Ovary (tissue), 9 donors: ENCODE data around the gene ITGA3. TPM values are rescaled to one million over a fixed set of nuclear protein-coding genes. Genes with fewer than 3 reads are reported as not detected.

Experiments used
- DNase-seq, 5 donors: peaks; one replicate each; pipeline ENCODE4 v3.0.0-alpha.2; 2019 to 2020
- H3K27ac ChIP-seq, 2 donors: fragments of 200-600 bp; one replicate each; pipeline versions ENCODE4 v1.5.1 to v1.8.0; 2019 to 2022
- H3K27me3 ChIP-seq: fragments of 200-600 bp; one replicate; pipeline ENCODE4 v1.8.0; 2022
- H3K36me3 ChIP-seq: fragments of 200-600 bp; sonication (generic); one replicate; pipeline ENCODE4 v1.5.1; 2019
- H3K4me1 ChIP-seq: one replicate; pipeline ENCODE4 v1.8.1; 2013; ENCODE audit warnings: mild to moderate bottlenecking, moderate library complexity; ENCODE audit not compliant: insufficient read depth
- H3K4me3 ChIP-seq: fragments of 200-600 bp; sonication (generic); one replicate; pipeline ENCODE4 v1.5.1; 2017
- H3K9me3 ChIP-seq, 2 donors: fragments of 200-600 bp in 1 of 2; sonication (generic) in 1 of 2; one replicate each; pipeline versions ENCODE4 v1.5.1 to v1.8.1; 2013 to 2019; ENCODE audit warnings: mild to moderate bottlenecking in 1 of 2, moderate library complexity in 1 of 2
- CTCF ChIP-seq, 3 donors: fragments of 450-650 bp in 2 of 3; fragments of 200-600 bp in 1 of 3; IDR thresholded peaks; one replicate each; pipeline versions ENCODE4 v1.5.1 to v1.8.0; 2016 to 2022; ENCODE audit warnings: antibody characterized with exemption in 3 of 3, mild to moderate bottlenecking in 1 of 3
- EP300 ChIP-seq: sonication (generic); formaldehyde crosslinking; IDR thresholded peaks from one replicate; pipeline ENCODE4 v1.6.1; 2017; ENCODE audit warnings: antibody characterized with exemption
- POLR2A ChIP-seq: fragments of 450-650 bp; IDR thresholded peaks from one replicate; pipeline ENCODE4 v1.6.1; 2017; ENCODE audit warnings: antibody characterized with exemption, mild to moderate bottlenecking, moderate library complexity
- WGBS, 3 donors: extraction: QIAGEN DNeasy Blood & Tissue Kit in 1 of 3; methylation state at CpG; one replicate each; pipeline versions ENCODE4 v1.1.5 to v1.1.7; 2013 to 2017; 5-methylcytosine and 5-hydroxymethylcytosine counted together
- intact Hi-C, 4 donors: fragments of 100-400 bp; cut with DNase I; formaldehyde crosslinking; loops; one replicate each; pipeline versions ENCODE4 v1.11.0 to v1.15.1; 2022 to 2023
- polyA plus RNA-seq, 2 donors: library from polyadenylated mRNA; stranded (reverse); fragments of 200-250 nt in 1 of 2; fragments of 350-450 nt in 1 of 2; fragmentation: Illumina TruSeq in 1 of 2; extraction: RNeasy Lipid Tissue Mini Kit (QIAGEN cat#74804) in 1 of 2; gene quantifications; one replicate each; pipeline ENCODE4 v1.2.3, GENCODE V29; 2013 to 2014
- total RNA-seq, 7 donors: library from RNA; depleted of rRNA in 2 of 7; stranded (reverse); fragments of >200 nt in 2 of 7; fragmentation: NEBNext Ultra II Directional in 3 of 7; extraction: Animal tissue kit (Norgen Biotek cat#: 25700) in 3 of 7; gene quantifications; one replicate each; pipeline versions ENCODE4 v1.1.0 to v1.2.4, GENCODE V29; 2016 to 2023
- donor health status: DM: no; HTN: no; CAD: no; lungs with moderate emphysema.
- donor health status: DM: no; HTN: no; CAD: no.
- donor health status: Bipolar disorder and iron deficiency.
- donor health status: DM: yes; HTN: yes; CAD: no.
- donor health status: DM: no; HTN: no; CAD: no.
- donor health status: DM: yes; HTN: yes; CAD: no.

Gene ITGA3
- total and polyA plus RNA-seq, 9 donors = 23.6 to 132 (median 34.2) TPM

- no peak for TF ChIP-seq EP300
- no peak for TF ChIP-seq CTCF (IDR thresholded peaks at IDR 0.05)
- no peak for TF ChIP-seq POLR2A
- Histone ChIP-seq H3K4me1 (peaks cover 8% of the 10 kb centered on the region), H3K27ac (no peak overlapping the region), H3K9me3 (no peaks in the 10 kb centered on the region), H3K36me3 (no peaks in the 10 kb centered on the region), H3K27me3 (no peaks in the 10 kb centered on the region), H3K4me3 (no peak overlapping the region)
- intact Hi-C loops = loop anchor here in 2 of 4 donors (2.0 to 10.0 kb wide), 3 partner anchors 35 to 181 kb away; partner anchors contain the start of gene SGCA (in 1 of the 2)
- WGBS, 3 donors = 63 to 75% (median 74%) methylated on average over 7 of the region's 7 CpGs
- DNase-seq = peak in 2 of 5 donors; percentile 53 to 66
Observed at GRCh38 chr17:50113624-50114320, 57.9 kb downstream of the ITGA3 start.

GRCh38 chr17:50114401-50114800, 58.5 kb downstream of the ITGA3 start:
- no peak for TF ChIP-seq POLR2A
- no peak for TF ChIP-seq EP300
- no peak for TF ChIP-seq CTCF (IDR thresholded peaks at IDR 0.05)
- Histone ChIP-seq H3K27ac (no peak overlapping the region), H3K9me3 (no peaks in the 10 kb centered on the region), H3K36me3 (no peaks in the 10 kb centered on the region), H3K27me3 (no peaks in the 10 kb centered on the region), H3K4me3 (no peak overlapping the region), H3K4me1 (peaks cover 8% of the 10 kb centered on the region)
- intact Hi-C loops = loop anchor here in 2 of 4 donors (2.0 to 10.0 kb wide), 3 partner anchors 34 to 180 kb away; partner anchors contain the start of gene SGCA (in 1 of the 2)
- 79 to 94% (median 85%) methylated on average over 4 of the region's 4 CpGs for WGBS, 3 donors
- peak in 1 of 5 donors; percentile 30 for DNase-seq

- H3K4me1 ChIP-seq = peaks cover 8% of the 10 kb centered on the region
- no peak overlapping the region for H3K4me3 ChIP-seq
- WGBS, 3 donors = 19 to 23% (median 20%) methylated on average over 6 of the region's 6 CpGs
- no peak for TF ChIP-seq POLR2A
- peak in 1 of 3 donors; percentile 10 for TF ChIP-seq CTCF (IDR thresholded peaks at IDR 0.05)
- H3K36me3 ChIP-seq = no peaks in the 10 kb centered on the region
- no peaks in the 10 kb centered on the region for H3K9me3 ChIP-seq
- no peak for DNase-seq
- intact Hi-C loops = loop anchor here in 2 of 4 donors (2.0 to 10.0 kb wide), 3 partner anchors 34 to 180 kb away; partner anchors contain the start of gene SGCA (in 1 of the 2)
- no peaks in the 10 kb centered on the region for H3K27me3 ChIP-seq
- H3K27ac ChIP-seq = no peak overlapping the region
Observed at GRCh38 chr17:50114849-50115357, 59.0 kb downstream of the ITGA3 start.

- 70 to 74% (median 73%) methylated on average over 17 of the region's 17 CpGs for whole genome bisulfite sequencing, 3 donors
- peaks cover 8% of the 10 kb centered on the region for H3K4me1 ChIP-seq
- no peak overlapping the region for H3K27ac ChIP-seq
- no peak overlapping the region for H3K4me3 ChIP-seq
- TF ChIP-seq POLR2A (no peak), CTCF (IDR thresholded peaks at IDR 0.05) (no peak), EP300 (no peak)
- no peaks in the 10 kb centered on the region for H3K9me3 ChIP-seq
- H3K27me3 ChIP-seq = no peaks in the 10 kb centered on the region
- no peaks in the 10 kb centered on the region for H3K36me3 ChIP-seq
- intact Hi-C loops = loop anchor here in 2 of 4 donors (2.0 to 10.0 kb wide), 3 partner anchors 33 to 179 kb away; partner anchors contain the start of gene SGCA (in 1 of the 2)
- peak in 2 of 5 donors; percentile 33 to 44 for DNase-seq
Observed at GRCh38 chr17:50115756-50116155, 59.8 kb downstream of the ITGA3 start.
